Measurements from ENCODE around the gene CD34. TPM values are rescaled to one million over a fixed set of nuclear protein-coding genes. Genes with fewer than 3 reads are reported as not detected.

Gene CD34
- total RNA-seq, 4 donors from 2014 or later: 39.2 to 135 (median 81.2) TPM

DNA sequence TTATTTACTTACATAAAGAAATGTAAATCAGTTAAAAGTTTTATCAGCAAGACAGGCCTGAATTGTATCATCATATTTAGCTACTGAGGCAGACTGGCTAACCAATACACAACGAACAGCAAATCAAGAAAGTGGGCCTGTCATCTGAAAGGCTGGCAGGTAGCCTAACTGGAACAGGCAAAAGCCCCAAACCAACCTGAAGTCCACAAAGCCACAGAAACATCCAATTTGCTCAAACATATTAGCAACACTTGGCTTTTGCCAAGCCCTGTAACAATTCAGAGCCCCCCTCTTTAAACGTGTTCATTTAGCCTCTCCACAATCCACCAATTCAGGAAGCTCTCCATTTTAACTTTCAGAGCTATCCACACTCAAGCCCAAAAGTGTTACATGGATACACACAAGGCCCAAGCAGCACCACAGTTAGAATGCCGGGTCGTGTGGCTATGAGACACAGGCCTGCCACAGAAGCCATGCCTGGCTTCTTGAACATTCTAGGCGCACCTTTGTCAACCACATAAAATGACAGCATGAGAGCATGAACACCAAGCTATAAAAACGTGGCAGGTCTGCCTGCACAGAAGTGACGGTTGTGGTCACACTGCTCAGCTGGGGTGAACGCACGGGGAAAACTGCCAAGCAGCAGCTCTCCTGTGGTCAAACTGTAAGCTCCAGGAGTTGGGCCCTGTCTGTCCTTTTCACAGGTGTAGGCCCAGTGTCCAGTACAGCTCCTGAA lies 49.3 kb downstream of the CD34 start:
- peak overlapping the region; percentile 13 to 42 for H3K27ac ChIP-seq
- no peaks in the 10 kb centered on the region for H3K27me3 ChIP-seq
- peaks cover 7 to 9% of the 10 kb centered on the region in 2 donors for H3K4me1 ChIP-seq
- DNase-seq: no peak
- no peak overlapping the region for H3K4me3 ChIP-seq
- intact Hi-C loops (cut with DNase I; ENCODE audit: low total_unique reads): no loop called here
- no peaks in the 10 kb centered on the region for H3K36me3 ChIP-seq
- TF ChIP-seq CTCF (IDR thresholded peaks at IDR 0.05): no peak
- TF ChIP-seq POLR2A (IDR thresholded peaks at IDR 0.05): no peak
- H3K9me3 ChIP-seq: no peaks in the 10 kb centered on the region

- H3K36me3 ChIP-seq: no peaks in the 10 kb centered on the region
- DNase-seq: no peak
- no peak overlapping the region for H3K27ac ChIP-seq
- TF ChIP-seq POLR2A (IDR thresholded peaks at IDR 0.05): no peak
- TF ChIP-seq CTCF (IDR thresholded peaks at IDR 0.05): no peak
- H3K27me3 ChIP-seq: no peaks in the 10 kb centered on the region
- H3K4me1 ChIP-seq: peaks cover 0 to 9% of the 10 kb centered on the region in 2 donors
- intact Hi-C loops (cut with DNase I; ENCODE audit: low total_unique reads): no loop called here
- no peak overlapping the region for H3K4me3 ChIP-seq
- H3K9me3 ChIP-seq: no peaks in the 10 kb centered on the region
These were observed 50.4 kb downstream of the CD34 start for GRCh38 chr1:207860531-207860930.

GRCh38 chr1:207858806-207859205 lies 52.1 kb downstream of the CD34 start:
- DNase-seq: no peak
- H3K27me3 ChIP-seq: no peaks in the 10 kb centered on the region
- H3K4me3 ChIP-seq: no peak overlapping the region
- no peaks in the 10 kb centered on the region for H3K36me3 ChIP-seq
- no peak overlapping the region for H3K27ac ChIP-seq
- H3K4me1 ChIP-seq: peaks cover 0 to 9% of the 10 kb centered on the region in 2 donors
- H3K9me3 ChIP-seq: no peaks in the 10 kb centered on the region
- intact Hi-C loops (cut with DNase I; ENCODE audit: low total_unique reads): no loop called here
- TF ChIP-seq POLR2A (IDR thresholded peaks at IDR 0.05): no peak
- TF ChIP-seq CTCF (IDR thresholded peaks at IDR 0.05): no peak

GRCh38 chr1:207858281-207858680 lies 52.6 kb downstream of the CD34 start:
- intact Hi-C loops (cut with DNase I; ENCODE audit: low total_unique reads): no loop called here
- TF ChIP-seq CTCF (IDR thresholded peaks at IDR 0.05) (no peak), POLR2A (IDR thresholded peaks at IDR 0.05) (no peak)

GRCh38 chr1:207857447-207857846 lies 53.5 kb downstream of the CD34 start:
- H3K9me3 ChIP-seq: no peaks in the 10 kb centered on the region
- no peak for TF ChIP-seq CTCF (IDR thresholded peaks at IDR 0.05)
- TF ChIP-seq POLR2A (IDR thresholded peaks at IDR 0.05): no peak
- DNase-seq: no peak
- intact Hi-C loops (cut with DNase I; ENCODE audit: low total_unique reads): no loop called here
- no peaks in the 10 kb centered on the region for H3K27me3 ChIP-seq
- peaks cover 5 to 9% of the 10 kb centered on the region in 2 donors for H3K4me1 ChIP-seq
- H3K4me3 ChIP-seq: no peak overlapping the region
- H3K36me3 ChIP-seq: no peaks in the 10 kb centered on the region
- no peak overlapping the region for H3K27ac ChIP-seq

More at GRCh38 chr1:207858281-207858680, 52.6 kb downstream of the CD34 start:
- H3K4me3 ChIP-seq: no peak overlapping the region
- H3K27ac ChIP-seq: no peak overlapping the region
- no peaks in the 10 kb centered on the region for H3K27me3 ChIP-seq
- H3K4me1 ChIP-seq: peaks cover 2 to 9% of the 10 kb centered on the region in 2 donors
- no peaks in the 10 kb centered on the region for H3K36me3 ChIP-seq
- no peak for DNase-seq
- H3K9me3 ChIP-seq: no peaks in the 10 kb centered on the region

All from uterus (tissue), 4 donors.